MV-4-11 (cell line): ENCODE measurements around the gene RGS4.

Experiments used
- DNase-seq: peaks from one replicate; lab custom pipeline; 2025; lab: John Stamatoyannopoulos, UW

Gene RGS4

DNA sequence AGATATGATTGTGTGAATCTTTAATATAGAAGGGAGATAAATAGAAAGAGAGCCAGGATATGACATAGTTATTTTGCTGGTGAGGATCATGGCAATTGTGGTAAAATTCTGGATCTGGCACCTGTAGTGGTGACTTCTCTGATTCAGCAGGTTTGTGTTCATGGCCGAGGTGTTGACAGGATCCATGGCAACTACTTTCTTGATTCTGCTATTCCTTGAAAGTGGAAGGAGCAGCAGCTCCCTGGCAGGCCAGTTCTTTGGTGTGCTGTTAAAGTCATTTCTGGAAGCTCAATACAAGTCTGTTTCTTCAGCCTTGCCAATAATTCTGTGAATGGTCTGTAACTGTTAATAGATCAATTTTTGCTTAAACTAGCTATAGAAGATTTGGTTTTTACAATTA lies 33.4 kb downstream of the RGS4 start:
- no peak for DNase-seq

DNA sequence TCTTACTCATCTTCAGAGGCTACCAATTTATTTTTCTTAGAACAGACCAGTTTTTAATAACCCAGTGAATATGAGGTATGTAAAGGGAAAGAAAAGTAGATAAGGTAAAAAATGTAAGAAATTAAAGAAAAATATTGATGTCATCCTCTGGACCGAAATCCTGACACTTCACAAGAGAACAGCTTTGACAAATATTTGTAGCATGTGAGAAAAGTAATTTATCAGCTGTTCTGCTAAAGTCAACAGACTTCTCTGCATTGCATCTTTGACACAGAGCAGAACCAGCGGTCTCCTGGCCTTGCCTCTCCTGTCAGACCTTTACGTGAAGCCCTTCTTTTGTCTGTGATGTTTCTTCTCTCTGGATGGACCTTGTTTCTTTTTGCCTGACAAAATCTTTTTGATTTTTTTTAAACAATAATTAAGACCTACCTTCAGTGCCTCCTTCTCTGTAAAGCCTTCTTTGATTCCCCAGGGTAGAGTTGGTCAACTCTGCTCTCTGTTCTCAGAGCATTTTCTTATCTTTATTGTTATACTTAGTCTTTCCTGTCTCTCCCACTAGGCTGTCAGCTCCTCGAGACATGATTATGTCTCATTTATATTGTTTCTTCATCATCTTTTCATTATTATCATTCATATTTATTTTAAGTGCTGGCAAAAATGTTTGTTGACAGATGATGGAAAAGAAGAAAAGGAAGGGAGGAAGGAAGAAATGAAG lies 35.4 kb downstream of the RGS4 start:
- no peak for DNase-seq

DNA sequence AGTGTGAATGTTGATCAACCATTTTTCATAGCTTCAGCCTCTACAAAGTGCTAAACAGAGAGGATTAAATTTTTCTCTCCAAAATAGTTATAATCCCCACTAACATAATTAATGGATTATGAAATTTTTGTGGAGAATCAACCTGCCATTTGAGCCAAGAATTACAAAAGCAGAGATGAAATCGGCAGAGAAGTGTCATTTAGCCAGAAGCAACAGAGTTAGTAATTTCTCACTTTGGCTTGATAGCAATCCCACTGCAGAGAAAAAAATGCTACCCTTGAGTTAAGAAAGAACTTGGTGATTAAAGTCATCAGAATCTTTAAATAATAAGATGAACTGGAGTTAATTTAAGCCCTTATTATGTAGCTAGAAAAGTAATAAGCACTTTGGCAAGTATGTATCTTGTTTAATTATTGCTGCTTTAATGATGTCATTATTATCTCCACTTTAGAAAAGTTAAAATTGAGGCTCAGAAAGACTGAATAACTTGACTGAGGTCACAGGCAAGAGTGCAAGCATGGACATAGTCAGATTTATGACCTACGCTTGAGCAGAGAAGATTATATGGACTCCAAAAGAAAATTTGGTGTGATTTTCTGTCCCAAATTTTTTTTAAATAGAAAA lies 37.3 kb downstream of the RGS4 start:
- no peak for DNase-seq

DNA sequence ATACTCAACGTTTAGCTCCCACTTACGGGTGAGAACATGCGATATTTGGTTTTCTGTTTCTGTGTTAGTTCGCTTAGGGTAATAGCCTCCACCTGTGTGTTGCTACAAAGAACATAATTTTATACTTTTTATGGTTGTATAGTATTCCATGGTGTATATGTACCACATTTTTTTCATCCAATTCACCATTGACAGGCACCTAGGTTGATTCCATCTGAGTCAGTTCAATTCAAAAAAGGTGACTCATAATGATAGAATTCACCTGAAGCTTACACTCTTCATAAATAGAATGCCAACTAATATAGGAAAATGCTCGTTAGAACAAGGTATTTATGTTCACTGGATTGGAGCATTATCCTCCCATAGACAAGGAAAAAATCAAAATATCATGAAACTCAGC lies 38.5 kb downstream of the RGS4 start:
- no peak for DNase-seq

DNA sequence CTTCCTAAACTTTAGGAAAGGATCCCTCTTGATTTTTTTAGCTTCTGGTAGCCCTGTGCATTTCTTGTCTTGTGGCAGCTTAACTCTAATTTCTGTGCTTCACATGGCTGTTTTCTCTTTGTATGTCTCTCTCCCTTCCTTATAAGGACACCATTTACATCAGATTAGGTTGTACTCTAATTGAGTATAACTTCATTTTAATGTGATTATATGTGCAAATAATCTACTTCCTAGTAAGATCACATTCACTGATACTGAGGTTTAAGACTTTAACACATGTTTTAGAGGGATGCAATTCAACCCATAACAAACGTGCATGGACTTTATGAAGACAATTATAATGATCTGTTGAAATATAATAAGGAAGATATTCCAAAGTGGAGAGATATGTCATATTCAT lies 46.7 kb downstream of the RGS4 start:
- DNase-seq, result no peak

DNA sequence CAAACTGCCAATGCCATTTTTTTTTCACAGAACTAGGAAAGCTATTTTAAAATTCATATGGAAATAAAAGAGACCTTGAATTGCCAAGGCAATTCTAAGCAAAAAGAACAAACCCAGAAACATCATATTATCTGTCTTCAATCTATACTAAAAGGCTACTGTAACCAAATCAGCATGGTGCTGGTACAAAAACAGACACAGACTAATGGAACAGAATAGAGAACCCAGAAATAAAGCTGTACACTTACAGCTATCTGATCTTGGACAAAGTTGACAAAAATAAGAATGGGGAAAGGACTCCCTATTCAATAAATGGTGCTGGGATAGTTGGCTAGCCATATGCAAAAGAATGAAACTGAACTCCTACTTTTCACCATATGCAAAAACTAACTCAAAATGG lies 50.5 kb downstream of the RGS4 start:
- no peak for DNase-seq

DNA sequence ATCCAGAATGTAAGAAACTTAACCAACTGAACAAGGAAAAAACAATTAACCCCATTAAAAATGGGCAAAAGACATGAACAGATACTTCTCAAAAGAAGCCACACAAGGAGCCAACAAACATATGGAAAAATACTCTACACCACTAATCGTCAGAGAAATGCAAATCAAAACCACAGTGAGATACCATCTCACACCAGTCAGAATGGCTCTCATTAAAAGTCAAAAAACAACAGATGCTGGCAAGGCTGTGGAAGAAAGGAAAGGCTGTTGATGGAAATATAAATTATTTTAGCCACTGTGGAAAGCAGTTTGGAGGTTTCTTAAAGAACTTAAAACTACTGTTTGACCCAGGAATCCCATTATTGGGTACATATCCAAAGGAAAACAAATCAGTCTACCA lies 51.2 kb downstream of the RGS4 start:
- no peak for DNase-seq

DNA sequence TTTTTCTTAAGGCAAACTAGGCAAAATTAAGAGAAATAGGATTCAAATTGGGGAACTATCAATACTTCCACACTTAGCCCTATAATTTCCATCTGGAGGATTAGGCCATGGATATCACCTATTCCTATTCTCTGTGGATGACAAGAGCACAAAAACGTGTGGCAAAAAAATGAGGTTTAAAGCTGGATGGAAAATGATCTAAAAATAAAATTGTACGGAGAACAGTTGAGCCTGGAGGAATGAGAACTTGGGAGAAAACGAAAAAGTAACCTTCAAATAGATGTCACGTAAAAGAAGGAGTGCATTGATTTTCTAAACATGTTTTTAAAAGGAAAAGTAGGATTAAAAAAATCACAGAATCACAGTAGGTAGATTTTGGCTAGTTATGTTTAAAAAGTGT lies 55.7 kb downstream of the RGS4 start:
- no peak for DNase-seq
